ENCODE data around the gene DRC3.

DRC3 gene

DNA sequence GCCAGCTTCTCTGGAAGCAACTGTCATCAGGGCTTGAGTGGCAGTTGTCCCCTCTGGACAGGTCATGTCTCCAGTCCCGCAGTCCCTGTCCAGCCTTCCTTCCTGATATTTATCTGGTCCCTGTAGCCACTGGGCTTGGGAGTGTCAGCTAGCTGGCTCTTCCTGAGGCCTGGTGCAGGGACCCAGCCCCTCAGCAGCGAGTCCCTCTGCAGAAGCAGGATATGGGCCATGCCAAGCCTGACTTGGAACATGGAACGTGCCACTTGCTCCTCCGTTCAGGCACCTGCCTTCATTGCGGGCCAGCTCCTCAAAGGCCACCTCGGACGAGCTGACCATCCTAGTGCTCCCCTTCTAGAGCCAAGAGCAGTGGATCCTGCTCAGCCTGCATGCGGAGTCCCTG, 26.3 kb downstream of the DRC3 start:
- DNase-seq: no peak

GRCh38 chr17:17999364-18000029, 26.8 kb downstream of the DRC3 start:
- peak; percentile 65 to 80 for DNase-seq

DNA sequence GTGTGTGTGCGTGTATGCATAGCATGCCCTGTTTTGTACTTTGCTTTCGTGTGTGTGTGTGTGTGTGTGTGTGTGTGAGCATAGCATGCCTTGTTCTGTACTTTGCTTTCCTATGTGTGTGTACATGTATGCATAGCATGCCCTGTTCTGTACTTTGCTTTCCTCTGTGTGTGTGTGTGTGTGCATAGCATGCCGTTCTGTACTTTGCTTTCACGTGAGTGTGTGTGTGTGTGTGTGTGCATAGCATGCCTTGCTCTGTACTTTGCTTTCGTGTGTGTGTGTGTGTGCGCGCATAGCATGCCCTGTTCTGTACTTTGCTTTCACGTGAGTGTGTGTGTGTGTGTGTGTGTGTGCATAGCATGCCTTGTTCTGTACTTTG, 27.4 kb downstream of the DRC3 start:
- no peak for DNase-seq

DNA sequence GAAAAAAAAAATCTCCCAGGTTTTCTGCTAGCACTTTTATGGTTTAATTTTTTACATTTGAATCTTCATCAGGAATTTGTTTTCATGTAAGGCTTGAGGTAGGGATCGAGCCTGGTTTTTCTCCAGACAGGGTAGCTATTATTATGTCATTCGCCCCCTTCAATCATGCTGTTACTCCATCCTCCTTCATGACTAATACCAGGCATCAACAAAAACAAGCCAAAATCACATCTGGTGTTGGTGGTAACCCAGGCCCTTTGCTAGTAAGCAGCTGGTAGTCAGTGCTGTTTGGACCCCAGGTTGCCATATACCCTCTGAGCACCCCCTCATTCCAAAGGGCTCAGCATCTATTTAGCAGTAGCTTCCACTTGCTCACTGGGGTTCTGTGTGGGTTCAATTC, 29.5 kb downstream of the DRC3 start:
- DNase-seq: no peak

GRCh38 chr17:18004345-18004744, 31.7 kb downstream of the DRC3 start:
- DNase-seq: peak; percentile 94 to 98

- peak; percentile 79 to 83 for DNase-seq
Measured at GRCh38 chr17:18004884-18005305, 32.2 kb downstream of the DRC3 start.

- no peak for DNase-seq
Measured at GRCh38 chr17:18005496-18005895, 32.8 kb downstream of the DRC3 start.

GRCh38 chr17:18006495-18007239, 34.0 kb downstream of the DRC3 start:
- no peak for DNase-seq

GRCh38 chr17:18008496-18009268, 36.0 kb downstream of the DRC3 start:
- DNase-seq: no peak

DNA sequence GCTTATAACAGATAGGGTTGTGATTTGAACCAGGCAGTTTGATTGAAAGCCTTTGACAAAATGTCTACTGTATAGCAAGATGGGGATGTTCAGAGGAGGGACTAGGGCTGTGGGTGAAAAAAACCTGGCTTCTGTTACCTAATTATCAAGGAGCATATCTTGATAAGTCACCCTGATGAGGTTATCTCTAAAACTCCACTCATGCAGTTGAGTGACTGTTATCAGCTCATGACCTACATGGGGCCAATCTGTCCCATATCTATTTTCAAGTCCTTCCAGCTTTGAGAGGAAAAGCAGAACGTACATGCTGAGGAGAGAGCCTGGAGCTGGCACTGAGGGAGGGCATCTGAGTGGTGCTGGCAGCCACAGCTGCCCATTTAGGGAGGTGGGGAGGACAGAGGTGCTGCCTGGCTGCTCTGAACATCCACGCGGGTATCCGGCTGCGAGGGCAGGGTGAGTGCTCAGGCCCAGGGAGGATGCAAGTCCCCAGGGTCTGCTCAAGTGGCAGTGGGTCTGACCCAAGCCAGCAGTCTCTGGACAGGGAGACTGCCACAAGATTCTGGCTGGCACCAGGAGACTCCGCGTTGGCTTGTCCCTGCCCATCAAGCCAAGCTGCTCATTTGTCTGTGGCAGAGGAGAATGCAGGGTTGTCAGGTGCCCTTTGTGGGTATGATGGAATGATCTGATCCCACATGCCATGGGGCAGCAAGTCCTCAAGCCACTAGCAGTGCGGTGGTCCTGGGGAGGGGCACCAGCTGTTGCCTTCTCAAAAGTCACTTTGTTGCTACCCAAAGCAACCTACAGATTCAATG, 37.2 kb downstream of the DRC3 start:
- no peak for DNase-seq

DNA sequence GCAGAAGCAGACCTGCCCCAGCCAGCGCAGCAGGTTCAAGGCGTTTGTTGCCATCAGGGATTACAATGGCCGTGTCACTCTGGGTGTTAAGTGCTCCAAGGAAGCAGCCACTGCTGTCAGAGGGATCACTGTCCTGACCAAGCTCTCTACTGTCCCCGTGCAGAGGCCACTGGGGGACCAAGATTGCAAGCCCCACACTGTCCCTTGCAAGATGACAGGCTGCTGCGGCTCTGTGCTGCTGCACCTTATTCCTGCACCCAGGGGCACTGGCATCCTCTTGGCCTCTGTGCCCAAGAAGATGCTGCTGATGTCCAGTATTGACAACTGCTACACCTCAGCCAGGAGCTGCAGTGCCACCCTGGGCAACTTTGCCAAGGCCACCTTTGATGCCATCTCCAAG, 38.6 kb downstream of the DRC3 start:
- no peak for DNase-seq

GRCh38 chr17:18014006-18014405, 41.3 kb downstream of the DRC3 start:
- no peak for DNase-seq

GRCh38 chr17:18015593-18015992, 42.9 kb downstream of the DRC3 start:
- DNase-seq: no peak

GRCh38 chr17:18016426-18016825, 43.8 kb downstream of the DRC3 start:
- no peak for DNase-seq

DNA sequence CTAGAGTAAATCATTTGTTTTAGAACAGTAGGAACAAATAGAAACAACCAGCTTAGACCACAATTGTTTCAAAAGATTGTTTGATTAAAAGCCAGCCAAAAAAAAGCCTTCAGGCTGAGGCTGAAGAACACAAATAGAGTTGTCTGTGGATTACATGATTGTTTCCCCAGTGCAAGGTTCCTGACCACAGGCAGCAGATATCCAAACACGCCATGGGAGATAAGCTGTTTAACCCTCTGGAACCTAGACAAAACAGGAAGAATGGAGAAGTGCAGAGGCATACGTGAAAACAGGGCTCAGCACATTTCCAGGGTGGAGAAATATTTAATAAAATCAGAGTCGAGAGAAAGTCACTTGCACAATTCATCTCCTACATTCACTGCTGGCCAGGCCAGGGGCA, 45.3 kb downstream of the DRC3 start:
- no peak for DNase-seq

DNA sequence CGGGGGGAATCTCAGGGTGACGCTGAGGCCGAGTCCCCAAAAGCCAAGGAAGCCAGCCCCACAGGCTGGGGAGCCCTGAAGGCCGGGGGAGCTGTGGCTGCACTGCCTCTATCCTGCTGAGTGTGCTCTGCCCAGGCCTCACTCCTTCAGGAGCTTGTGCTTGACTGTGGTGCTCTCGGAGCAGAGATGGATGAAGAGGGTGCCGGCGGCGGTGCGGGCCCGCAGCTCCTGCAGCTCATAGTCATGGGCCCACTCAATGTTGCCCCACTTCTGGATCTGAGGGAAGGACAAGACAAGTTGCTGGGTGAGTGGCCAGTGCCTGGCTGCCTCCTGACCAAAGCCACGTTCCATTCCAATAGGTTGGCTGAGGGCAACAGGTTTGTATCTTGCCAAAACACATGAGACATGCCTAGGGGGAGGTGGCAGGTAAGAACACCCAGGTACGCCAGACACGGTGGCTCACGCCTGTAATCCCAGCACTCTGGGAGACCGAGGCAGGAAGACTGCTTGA, 45.8 kb downstream of the DRC3 start:
- no peak for DNase-seq

GRCh38 chr17:18019838-18020154, 47.1 kb downstream of the DRC3 start:
- DNase-seq: no peak

- no peak for DNase-seq
Measured at GRCh38 chr17:18020971-18021370, 48.3 kb downstream of the DRC3 start.

GRCh38 chr17:18021372-18021771, 48.7 kb downstream of the DRC3 start:
- DNase-seq: no peak

GRCh38 chr17:18025241-18025944, 52.7 kb downstream of the DRC3 start:
- no peak for DNase-seq

DNA sequence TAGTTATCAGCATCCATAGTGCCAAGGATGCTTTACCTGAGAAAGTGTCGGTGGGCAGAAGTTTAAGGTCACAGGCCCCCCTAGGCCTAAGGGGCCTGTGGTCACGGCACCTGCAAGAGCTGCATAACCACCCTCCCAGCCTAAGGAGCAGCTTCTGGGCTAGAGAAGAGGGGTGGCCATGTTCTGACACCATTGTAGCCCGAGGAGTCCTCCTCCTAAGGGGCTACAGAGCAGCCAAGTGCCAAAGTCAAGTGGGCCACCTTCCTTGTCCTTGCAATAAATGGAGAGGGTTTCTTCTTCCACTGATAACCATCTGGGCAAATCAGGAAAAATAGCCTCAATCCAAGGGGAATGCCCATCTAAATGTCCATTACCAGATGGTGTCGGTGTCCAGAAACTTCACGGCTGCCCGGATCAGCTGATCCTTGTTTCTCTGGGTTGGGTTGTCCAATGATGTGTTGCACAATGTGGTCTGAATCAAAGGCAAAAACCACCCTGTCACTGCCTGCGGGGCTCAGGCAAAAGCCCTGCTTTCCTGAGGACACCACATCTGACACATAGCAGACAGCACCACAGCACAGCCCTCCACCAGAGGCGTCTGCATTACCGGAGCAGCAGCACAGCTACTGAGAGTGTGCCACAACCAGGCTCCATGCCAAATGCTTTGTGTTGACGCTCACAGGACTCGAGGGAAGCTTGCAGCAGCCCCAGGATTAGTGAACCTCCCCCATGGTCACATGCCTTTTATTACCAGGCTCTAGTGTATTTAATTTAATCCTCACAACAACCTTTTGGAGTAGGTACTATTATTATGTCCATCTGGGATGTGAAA, 53.5 kb downstream of the DRC3 start:
- DNase-seq: peak; percentile 92 to 96
